HUDEP-2 (cell line): Measurements from ENCODE around the gene ACBD6.

ENCODE experiments used
- DNase-seq, 76 experiments: peaks; one replicate each; lab custom pipeline; 2025; ENCODE audit not compliant: unreplicated experiment in 76 of 76; lab: John Stamatoyannopoulos, UW

The ACBD6 gene

GRCh38 chr1:180248731-180249681 is 253.4 kb downstream of the ACBD6 start:
- peak in 19 of 76 experiments; percentile 2 to 50 (median 19) for DNase-seq

- DNase-seq: no peak
These were observed 254.2 kb downstream of the ACBD6 start for GRCh38 chr1:180248176-180248575.

- no peak for DNase-seq
These were observed 254.8 kb downstream of the ACBD6 start for GRCh38 chr1:180247580-180247979.

- DNase-seq: no peak
These were observed 255.3 kb downstream of the ACBD6 start for GRCh38 chr1:180247061-180247460.

- no peak for DNase-seq
These were observed 255.8 kb downstream of the ACBD6 start for GRCh38 chr1:180246579-180246978.

GRCh38 chr1:180244840-180245239 is 257.5 kb downstream of the ACBD6 start:
- no peak for DNase-seq

GRCh38 chr1:180243517-180244221 is 258.7 kb downstream of the ACBD6 start:
- DNase-seq: no peak

GRCh38 chr1:180241716-180242544 is 260.4 kb downstream of the ACBD6 start:
- no peak for DNase-seq

- DNase-seq: no peak
These were observed 263.0 kb downstream of the ACBD6 start for GRCh38 chr1:180239145-180240096.

GRCh38 chr1:180238675-180239074 is 263.7 kb downstream of the ACBD6 start:
- no peak for DNase-seq
